RKO (cell line): Measurements from ENCODE around the gene AMHR2.
A peak's percentile ranks its signal among the peaks of the same experiment; 100 is the strongest.
"Not testable (repeated sequence)": the region's sequence is repeated elsewhere in the genome, so short reads cannot be mapped to it uniquely, and the experiment has no call there.

Experiments used
- DNase-seq: peaks from one replicate; pipeline ENCODE4 v3.0.0-alpha.2; 2016; ENCODE audit warnings: low spot score

The AMHR2 gene

GRCh38 chr12:53423597-53423996 is at the start of gene AMHR2:
AMHR2 (plus strand) TSS chr12:53423855; CDS start chr12:53423935, 80 bp downstream.
- no peak for DNase-seq

- not testable (repeated sequence) for DNase-seq
Observed at GRCh38 chr12:53374277-53374676, 49.4 kb upstream of the AMHR2 start.

GRCh38 chr12:53376747-53377146 is 46.9 kb upstream of the AMHR2 start:
- DNase-seq = no peak

- DNase-seq = no peak
Observed at GRCh38 chr12:53378222-53378621, 45.4 kb upstream of the AMHR2 start.

GRCh38 chr12:53378724-53379388 is 44.8 kb upstream of the AMHR2 start:
- peak; percentile 47 for DNase-seq

- DNase-seq = peak; percentile 100
Observed at GRCh38 chr12:53379389-53380103, 44.1 kb upstream of the AMHR2 start.

- peak; percentile 94 for DNase-seq
Observed at GRCh38 chr12:53380104-53380793, 43.4 kb upstream of the AMHR2 start, which contains the start of gene SP1. SP1 (plus strand) TSS chr12:53380176; CDS start chr12:53380292, 116 bp downstream.

- peak; percentile 63 for DNase-seq
Observed at GRCh38 chr12:53380794-53381730, 42.6 kb upstream of the AMHR2 start.

- peak; percentile 84 for DNase-seq
Observed at GRCh38 chr12:53381731-53382630, 41.7 kb upstream of the AMHR2 start.

- no peak for DNase-seq
Observed at GRCh38 chr12:53383258-53383657, 40.4 kb upstream of the AMHR2 start.

GRCh38 chr12:53386381-53386780 is 37.3 kb upstream of the AMHR2 start:
- DNase-seq = not testable (repeated sequence)

GRCh38 chr12:53388932-53389331 is 34.7 kb upstream of the AMHR2 start:
- DNase-seq = no peak

- no peak for DNase-seq
Observed at GRCh38 chr12:53389702-53390101, 34.0 kb upstream of the AMHR2 start.

- DNase-seq = no peak
Observed at GRCh38 chr12:53391724-53392123, 31.9 kb upstream of the AMHR2 start.

GRCh38 chr12:53399896-53400295 is 23.8 kb upstream of the AMHR2 start:
- no peak for DNase-seq

- DNase-seq = not testable (repeated sequence)
Observed at GRCh38 chr12:53402351-53402750, 21.3 kb upstream of the AMHR2 start.

- DNase-seq = no peak
Observed at GRCh38 chr12:53402871-53403270, 20.8 kb upstream of the AMHR2 start.

- no peak for DNase-seq
Observed at GRCh38 chr12:53410951-53411350, 12.7 kb upstream of the AMHR2 start.

GRCh38 chr12:53413485-53414204 is 10.0 kb upstream of the AMHR2 start:
- DNase-seq = no peak
